Sigmoid colon (tissue), 4 donors: ENCODE measurements around the gene FOXK2.

Experiments
- CTCF ChIP-seq, 4 experiments: fragments of 450-650 bp in 3 of 4; fragments of 200-600 bp in 1 of 4; IDR thresholded peaks; one replicate each; pipeline ENCODE4 v1.5.1; 2016 to 2019; ENCODE audit warnings: antibody characterized with exemption in 4 of 4, mild to moderate bottlenecking in 3 of 4, moderate library complexity in 2 of 4
- EP300 ChIP-seq, 4 donors: sonication (generic); formaldehyde crosslinking; IDR thresholded peaks; one replicate each; pipeline ENCODE4 v1.6.1; 2017; ENCODE audit warnings: antibody characterized with exemption in 4 of 4
- POLR2A ChIP-seq, 2 donors: fragments of 450-650 bp; IDR thresholded peaks; one replicate each; pipeline ENCODE4 v1.6.1; 2016; ENCODE audit warnings: antibody characterized with exemption in 2 of 2, mild to moderate bottlenecking in 2 of 2, moderate library complexity in 2 of 2
- POLR2AphosphoS5 ChIP-seq, 4 donors: sonication (generic); formaldehyde crosslinking; IDR thresholded peaks; one replicate each; pipeline ENCODE4 v1.6.1; 2017; ENCODE audit warnings: antibody characterized with exemption in 4 of 4

- no peak for TF ChIP-seq CTCF (IDR thresholded peaks at IDR 0.05)
- TF ChIP-seq POLR2AphosphoS5 (IDR thresholded peaks at IDR 0.05), result no peak
- no peak for TF ChIP-seq POLR2A (IDR thresholded peaks at IDR 0.05)
- TF ChIP-seq EP300 (IDR thresholded peaks at IDR 0.05), result no peak
Observed at GRCh38 chr17:82636626-82637598, 117.4 kb downstream of the FOXK2 start.
